ENCODE measurements around the gene KRT84. TPM values are rescaled to one million over a fixed set of nuclear protein-coding genes. Genes with fewer than 3 reads are reported as not detected.

The KRT84 gene
- total RNA-seq, 1 experiment from 2014 or later, result not detected

DNA sequence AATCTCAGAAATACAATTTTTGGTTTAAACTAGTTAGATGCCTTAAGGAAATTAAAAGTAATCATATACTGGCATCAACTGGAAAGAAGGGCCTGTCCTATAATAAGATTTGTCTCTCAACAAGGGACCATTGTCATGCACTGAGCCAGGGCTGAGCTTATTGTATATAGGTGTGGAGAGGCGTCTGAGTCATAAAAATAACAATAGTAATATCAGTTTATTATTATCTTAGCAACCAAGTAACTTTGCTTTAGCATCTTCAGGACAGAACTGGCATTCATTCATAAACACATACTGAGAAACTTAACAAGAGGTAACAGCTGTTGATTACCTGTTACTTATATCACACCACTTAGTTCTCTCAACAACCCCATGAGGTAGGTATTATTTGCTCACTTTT, 41.6 kb upstream of the KRT84 start:
- H3K27me3 ChIP-seq (replicated peaks; ENCODE audit: insufficient read depth, low read depth, low read length, poor library complexity), result peaks cover 43% of the 10 kb centered on the region
- CTCF ChIA-PET, result no interaction called here
- BruUV-seq (replicated peaks), result no TSS peak

DNA sequence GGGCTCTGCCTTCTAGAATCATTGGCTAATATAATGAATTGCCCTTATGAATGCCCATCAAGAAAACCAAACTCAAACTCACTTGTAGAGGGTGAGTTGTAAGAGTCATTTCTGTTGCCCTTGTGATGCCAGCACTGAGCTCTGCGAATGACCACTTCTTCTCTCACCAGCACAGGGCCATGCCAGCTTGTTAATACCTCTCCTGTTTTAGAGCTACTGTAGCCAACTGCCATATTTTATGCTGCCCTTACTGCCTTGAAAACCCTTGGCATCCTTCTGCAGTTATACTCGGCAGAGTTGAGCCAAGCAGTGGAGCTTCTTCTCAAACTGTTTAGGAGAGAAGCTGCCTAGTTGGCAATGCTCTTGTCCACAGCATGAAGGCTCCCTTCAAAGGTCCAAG, 40.6 kb upstream of the KRT84 start:
- no peaks in the 10 kb centered on the region for H3K4me1 ChIP-seq (ENCODE audit: insufficient read depth, low read length, poor library complexity, severe bottlenecking)
- no peaks in the 10 kb centered on the region for H3K36me3 ChIP-seq (ENCODE audit: insufficient read depth, low read length, poor library complexity, severe bottlenecking)
- POLR2A ChIA-PET (ENCODE audit: low non-redundant PET), result no interaction called here
- H3K27ac ChIP-seq (ENCODE audit: low read depth, low read length, poor library complexity, severe bottlenecking), result no peak overlapping the region
- peaks cover 32% of the 10 kb centered on the region for H3K27me3 ChIP-seq (replicated peaks; ENCODE audit: insufficient read depth, low read depth, low read length, poor library complexity)
- intact Hi-C loops (cut with micrococcal nuclease; ENCODE audit: unreplicated experiment), result no loop called here
- CTCF ChIA-PET, result no interaction called here
- H3K9me3 ChIP-seq (ENCODE audit: low read depth, low read length, poor library complexity, severe bottlenecking), result no peaks in the 10 kb centered on the region
- no peak overlapping the region for H3K4me3 ChIP-seq (ENCODE audit: low read depth, low read length, poor library complexity, severe bottlenecking)
- TF ChIP-seq, protein P1, sequence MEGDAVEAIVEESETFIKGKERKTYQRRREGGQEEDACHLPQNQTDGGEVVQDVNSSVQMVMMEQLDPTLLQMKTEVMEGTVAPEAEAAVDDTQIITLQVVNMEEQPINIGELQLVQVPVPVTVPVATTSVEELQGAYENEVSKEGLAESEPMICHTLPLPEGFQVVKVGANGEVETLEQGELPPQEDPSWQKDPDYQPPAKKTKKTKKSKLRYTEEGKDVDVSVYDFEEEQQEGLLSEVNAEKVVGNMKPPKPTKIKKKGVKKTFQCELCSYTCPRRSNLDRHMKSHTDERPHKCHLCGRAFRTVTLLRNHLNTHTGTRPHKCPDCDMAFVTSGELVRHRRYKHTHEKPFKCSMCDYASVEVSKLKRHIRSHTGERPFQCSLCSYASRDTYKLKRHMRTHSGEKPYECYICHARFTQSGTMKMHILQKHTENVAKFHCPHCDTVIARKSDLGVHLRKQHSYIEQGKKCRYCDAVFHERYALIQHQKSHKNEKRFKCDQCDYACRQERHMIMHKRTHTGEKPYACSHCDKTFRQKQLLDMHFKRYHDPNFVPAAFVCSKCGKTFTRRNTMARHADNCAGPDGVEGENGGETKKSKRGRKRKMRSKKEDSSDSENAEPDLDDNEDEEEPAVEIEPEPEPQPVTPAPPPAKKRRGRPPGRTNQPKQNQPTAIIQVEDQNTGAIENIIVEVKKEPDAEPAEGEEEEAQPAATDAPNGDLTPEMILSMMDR (conservative IDR thresholded peaks at IDR 0.05; ENCODE audit: low read depth, low read length), result no peak
- no peak for TF ChIP-seq EZH2 (IDR thresholded peaks at IDR 0.05; ENCODE audit: borderline replicate concordance, low read depth, low read length, poor library complexity, severe bottlenecking)
- no peak for DNase-seq (ENCODE audit: low spot score)
- BruUV-seq (replicated peaks), result no TSS peak

More for the DNA sequence above, 41.6 kb upstream of the KRT84 start:
- intact Hi-C loops (cut with micrococcal nuclease; ENCODE audit: unreplicated experiment), result no loop called here
- POLR2A ChIA-PET (ENCODE audit: low non-redundant PET), result interaction anchor here (0.6 kb wide), 1 partner anchor 502 kb away, joined by 3 read pairs; no protein-coding TSS in a partner anchor
- no peak overlapping the region for H3K27ac ChIP-seq (ENCODE audit: low read depth, low read length, poor library complexity, severe bottlenecking)
- no peak for TF ChIP-seq EZH2 (IDR thresholded peaks at IDR 0.05; ENCODE audit: borderline replicate concordance, low read depth, low read length, poor library complexity, severe bottlenecking)
- TF ChIP-seq, protein P1 (conservative IDR thresholded peaks at IDR 0.05; ENCODE audit: low read depth, low read length), result no peak
- no peaks in the 10 kb centered on the region for H3K4me1 ChIP-seq (ENCODE audit: insufficient read depth, low read length, poor library complexity, severe bottlenecking)
- no peaks in the 10 kb centered on the region for H3K36me3 ChIP-seq (ENCODE audit: insufficient read depth, low read length, poor library complexity, severe bottlenecking)
- H3K4me3 ChIP-seq (ENCODE audit: low read depth, low read length, poor library complexity, severe bottlenecking), result no peak overlapping the region
- no peak for DNase-seq (ENCODE audit: low spot score)
- no peaks in the 10 kb centered on the region for H3K9me3 ChIP-seq (ENCODE audit: low read depth, low read length, poor library complexity, severe bottlenecking)

DNA sequence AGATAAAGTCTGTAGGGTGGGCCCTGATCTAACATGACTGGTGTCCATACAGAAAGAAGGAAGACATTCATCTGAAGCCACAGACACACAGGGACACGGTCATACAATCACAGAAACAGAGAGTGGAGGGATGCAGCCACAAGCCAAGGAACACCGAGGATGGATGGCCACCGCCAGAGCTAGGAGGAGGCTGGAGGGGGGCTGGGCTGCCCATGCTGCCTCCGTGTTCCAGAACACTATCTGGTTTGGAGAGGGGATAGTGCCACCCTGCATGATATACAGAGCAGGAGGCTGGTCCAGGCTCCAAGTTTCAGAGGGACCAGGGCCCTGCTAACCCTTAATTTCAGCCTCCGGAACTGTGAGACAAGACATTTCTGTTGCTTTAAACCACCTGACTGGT, 40.0 kb upstream of the KRT84 start:
- BruUV-seq (replicated peaks), result no TSS peak
- Histone ChIP-seq H3K4me3 (ENCODE audit: low read depth, low read length, poor library complexity, severe bottlenecking) (no peak overlapping the region), H3K27ac (ENCODE audit: low read depth, low read length, poor library complexity, severe bottlenecking) (no peak overlapping the region), H3K4me1 (ENCODE audit: insufficient read depth, low read length, poor library complexity, severe bottlenecking) (no peaks in the 10 kb centered on the region), H3K9me3 (ENCODE audit: low read depth, low read length, poor library complexity, severe bottlenecking) (no peaks in the 10 kb centered on the region), H3K36me3 (ENCODE audit: insufficient read depth, low read length, poor library complexity, severe bottlenecking) (no peaks in the 10 kb centered on the region), H3K27me3 (replicated peaks; ENCODE audit: insufficient read depth, low read depth, low read length, poor library complexity) (peaks cover 26% of the 10 kb centered on the region)
- ChIA-PET POLR2A (ENCODE audit: low non-redundant PET) (no interaction called here), CTCF (no interaction called here)
- TF ChIP-seq, protein P1 (conservative IDR thresholded peaks at IDR 0.05; ENCODE audit: low read depth, low read length), result no peak
- no peak for TF ChIP-seq EZH2 (IDR thresholded peaks at IDR 0.05; ENCODE audit: borderline replicate concordance, low read depth, low read length, poor library complexity, severe bottlenecking)
- no peak for DNase-seq (ENCODE audit: low spot score)
- intact Hi-C loops (cut with micrococcal nuclease; ENCODE audit: unreplicated experiment), result no loop called here

Measured in A673 (cell line).